Stimulated activated CD8-positive, alpha-beta memory T cell treated with anti-CD3 and anti-CD28 coated beads, Interleukin-4, amount 100 ng/mL, for 4 hours (primary cell): Measurements from ENCODE around the gene TRIO.
"Not testable (repeated sequence)": the region's sequence is repeated elsewhere in the genome, so short reads cannot be mapped to it uniquely, and the experiment has no call there.

Source experiments
- DNase-seq, 2 donors: peaks; one replicate each; pipeline ENCODE4 v3.0.0-alpha.2; 2020; ENCODE audit warnings: low read depth in 2 of 2, low spot score in 1 of 2

The TRIO gene

DNA sequence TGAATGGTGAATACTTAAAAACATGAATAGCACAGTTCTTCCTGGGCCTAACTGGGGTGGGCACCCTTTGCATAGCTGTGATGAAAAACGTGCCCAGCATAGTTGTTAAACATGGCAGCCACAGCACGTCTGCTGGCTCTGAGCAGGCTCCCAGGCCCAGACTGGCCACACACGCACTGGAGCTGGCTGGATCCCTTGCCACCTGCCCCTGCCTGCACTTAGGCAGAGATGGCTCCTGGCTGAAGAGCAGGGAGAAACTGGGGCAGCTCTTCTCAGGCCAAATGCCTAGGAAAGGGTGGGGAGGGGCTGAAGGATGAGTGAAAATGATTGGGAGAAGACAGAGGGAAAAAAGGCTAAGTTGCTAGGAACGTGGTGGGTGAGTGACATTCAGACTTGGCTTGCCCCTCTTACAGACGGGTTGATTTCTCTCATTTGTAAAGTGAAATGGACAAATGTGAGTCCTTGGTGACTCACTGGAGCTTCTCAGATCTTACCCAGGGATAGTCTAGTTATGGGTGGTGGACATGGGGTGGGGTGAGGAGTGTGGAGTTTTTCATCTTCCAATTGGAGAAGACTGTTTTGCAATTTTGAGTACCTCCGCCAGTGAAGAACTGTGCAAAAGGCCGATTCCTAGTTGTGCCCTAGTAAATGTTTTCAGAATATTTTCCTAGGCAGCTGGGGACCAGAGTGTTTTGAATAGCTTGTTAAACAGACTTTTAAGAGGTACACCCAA, 42.4 kb downstream of the TRIO start:
- DNase-seq = no peak

GRCh38 chr5:14186059-14186830, 43.1 kb downstream of the TRIO start:
- DNase-seq = no peak

GRCh38 chr5:14187157-14187556, 44.0 kb downstream of the TRIO start:
- DNase-seq = no peak

DNA sequence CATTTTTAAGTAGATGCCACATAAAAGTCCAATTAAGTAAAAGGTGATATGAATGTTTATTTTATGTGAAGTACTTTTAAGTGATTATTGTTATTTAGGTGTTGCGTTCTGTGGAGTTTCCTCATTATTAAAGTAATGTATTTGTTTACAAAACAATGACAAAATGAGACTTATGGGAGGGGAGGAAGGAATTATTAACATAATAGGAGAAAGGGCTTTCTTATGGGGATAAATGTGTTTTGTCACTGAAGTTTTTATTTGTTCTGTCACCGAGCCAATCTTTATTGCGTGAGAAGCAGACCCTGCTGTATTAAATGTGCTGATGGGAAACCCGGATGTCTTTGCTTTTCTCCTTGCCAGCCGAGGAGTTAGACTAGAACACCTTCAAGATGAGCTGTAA, 44.5 kb downstream of the TRIO start:
- DNase-seq = no peak

DNA sequence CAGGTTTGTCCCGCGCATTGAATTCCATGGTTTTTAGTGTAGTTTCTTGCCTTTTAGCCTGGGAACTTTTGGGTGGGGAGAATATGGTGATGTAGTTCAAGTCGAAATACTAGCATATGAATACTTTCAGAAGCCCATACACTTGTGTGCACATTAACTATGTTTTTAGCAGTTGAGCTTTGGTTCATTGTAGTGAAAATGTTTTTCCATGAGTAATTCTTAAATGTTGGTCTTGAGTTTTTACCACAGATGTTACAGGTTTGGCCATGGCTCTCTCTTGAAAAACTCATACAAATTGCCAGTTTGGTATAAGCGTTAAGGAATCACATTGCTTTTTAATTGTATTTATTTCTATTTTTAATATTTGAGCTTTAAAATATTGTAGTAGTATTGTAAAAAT, 45.6 kb downstream of the TRIO start:
- DNase-seq = no peak

GRCh38 chr5:14189680-14190079, 46.5 kb downstream of the TRIO start:
- no peak for DNase-seq

- DNase-seq = no peak
Measured at GRCh38 chr5:14190194-14191164, 47.3 kb downstream of the TRIO start.

GRCh38 chr5:14191325-14191724, 48.2 kb downstream of the TRIO start:
- no peak for DNase-seq

- no peak for DNase-seq
Measured at GRCh38 chr5:14193496-14193895, 50.4 kb downstream of the TRIO start.

DNA sequence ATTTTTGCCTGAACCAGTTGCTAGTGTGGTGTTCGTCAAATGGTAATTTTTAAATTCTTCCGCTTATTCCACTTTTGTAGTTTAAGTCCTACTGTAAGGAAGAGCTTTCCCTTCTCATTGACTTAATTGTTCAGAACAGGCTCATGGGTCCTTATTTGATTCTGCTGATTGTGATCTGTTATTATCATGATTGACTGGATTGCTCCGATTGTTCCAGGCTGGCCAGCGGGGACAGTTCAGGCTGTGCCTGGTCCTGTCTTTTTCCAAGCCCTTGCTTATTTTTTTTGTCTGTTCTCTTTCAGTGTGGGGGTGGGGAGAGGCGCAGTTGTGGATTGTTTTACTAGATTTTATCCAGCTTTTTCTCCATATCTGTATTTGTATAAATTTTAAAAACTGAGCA, 52.4 kb downstream of the TRIO start:
- DNase-seq = no peak

DNA sequence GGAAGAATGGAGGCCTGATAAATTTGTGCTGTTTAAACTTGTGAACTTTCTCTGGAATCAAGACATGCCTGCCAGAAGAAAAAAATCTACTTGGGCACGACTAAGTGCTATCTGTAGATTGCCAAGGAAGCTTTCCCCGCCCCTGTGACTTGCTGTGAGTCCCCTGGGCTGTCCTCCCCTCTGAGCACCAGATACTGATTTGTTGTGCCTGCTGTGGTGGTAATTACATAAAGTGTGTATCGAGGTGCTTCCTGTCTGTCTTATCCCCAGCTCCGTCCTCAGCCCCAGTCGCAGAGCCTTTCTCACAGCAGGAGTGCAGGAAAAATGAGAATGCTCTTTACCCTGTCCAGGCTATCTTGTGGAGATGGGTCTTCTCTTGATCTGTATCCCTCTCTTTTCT, 53.9 kb downstream of the TRIO start:
- DNase-seq = no peak

GRCh38 chr5:14199902-14200301, 56.8 kb downstream of the TRIO start:
- no peak for DNase-seq

DNA sequence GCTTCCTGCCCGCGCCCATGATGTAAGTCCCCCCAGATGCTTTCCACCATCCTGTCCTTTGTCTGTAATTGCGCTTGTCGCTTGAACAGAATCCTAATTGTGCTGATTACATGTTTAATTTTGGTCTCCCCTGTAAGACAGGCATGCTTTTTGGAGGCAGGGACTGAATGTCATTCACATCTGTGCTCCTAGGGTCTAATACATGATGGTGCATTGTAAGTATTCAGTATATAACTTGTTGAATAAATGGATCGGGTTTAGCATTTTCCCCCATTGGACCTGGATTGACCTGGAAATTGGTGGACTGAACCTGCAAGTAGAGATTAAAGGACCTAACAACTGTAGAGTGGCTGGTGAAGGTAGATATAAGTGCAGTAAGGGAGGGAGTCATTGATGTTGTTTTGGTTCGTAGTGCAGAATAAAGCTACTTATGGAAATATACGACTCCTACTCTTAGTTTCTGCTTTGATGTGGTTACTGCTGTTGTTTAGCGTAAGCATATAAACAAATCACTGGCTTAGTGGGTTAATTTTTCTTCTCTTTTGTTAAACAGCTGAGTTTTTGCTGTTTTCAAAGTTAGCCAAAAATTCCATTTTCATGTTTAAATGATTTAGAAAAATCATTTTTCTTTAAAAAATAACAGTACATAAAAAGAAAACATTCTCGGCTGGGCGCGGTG, 57.3 kb downstream of the TRIO start:
- DNase-seq = no peak

DNA sequence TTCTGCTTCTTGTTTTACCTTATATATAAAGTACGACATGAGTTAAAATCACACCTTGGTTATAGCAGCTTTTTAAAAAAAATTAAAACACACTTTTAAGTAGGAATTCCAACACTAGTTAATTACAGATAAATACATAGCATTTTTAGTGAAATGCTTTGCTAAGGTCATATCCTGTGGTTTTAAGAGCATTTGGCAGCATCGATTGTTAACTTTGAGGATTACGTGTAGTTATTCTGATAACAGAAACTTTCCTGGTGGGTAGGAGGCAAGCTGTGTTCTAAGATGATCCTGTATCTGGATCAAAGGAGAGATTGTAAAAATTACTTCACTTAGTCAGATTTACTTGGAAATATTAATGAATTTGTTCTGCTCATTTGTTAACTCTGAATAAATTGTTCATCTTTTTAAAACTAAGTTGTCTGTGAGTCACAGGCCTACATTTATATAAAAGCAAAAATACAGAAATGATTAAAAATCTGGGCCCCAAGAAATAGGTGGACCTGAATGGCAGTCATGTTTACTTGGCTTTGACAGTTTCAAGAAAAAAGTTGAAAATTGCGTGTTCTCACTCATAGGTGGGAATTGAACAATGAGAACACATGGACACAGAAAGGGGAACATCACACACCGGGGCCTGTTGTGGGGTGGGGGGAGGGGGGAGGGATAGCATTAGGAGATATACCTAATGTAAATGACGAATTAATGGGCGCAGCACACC, 58.3 kb downstream of the TRIO start:
- DNase-seq = no peak

DNA sequence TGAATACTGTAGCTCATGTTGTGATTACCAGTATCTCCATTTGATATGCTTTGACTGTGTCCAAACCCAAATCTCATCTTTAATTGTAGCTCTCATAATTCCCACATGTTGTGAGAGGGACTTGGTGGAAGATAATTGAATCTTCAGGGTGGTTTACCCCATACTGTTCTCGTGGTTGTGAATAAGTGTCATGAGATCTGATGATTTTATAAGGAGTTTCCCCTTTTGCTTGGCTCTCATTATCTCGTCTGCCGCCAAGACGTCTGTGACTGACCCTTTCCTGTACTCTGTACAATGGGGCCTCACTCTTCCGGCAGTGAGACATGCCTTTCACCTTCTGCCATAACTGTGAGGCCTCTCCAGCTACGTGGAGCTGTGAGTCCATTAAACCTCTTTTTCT, 59.3 kb downstream of the TRIO start:
- DNase-seq = no peak

DNA sequence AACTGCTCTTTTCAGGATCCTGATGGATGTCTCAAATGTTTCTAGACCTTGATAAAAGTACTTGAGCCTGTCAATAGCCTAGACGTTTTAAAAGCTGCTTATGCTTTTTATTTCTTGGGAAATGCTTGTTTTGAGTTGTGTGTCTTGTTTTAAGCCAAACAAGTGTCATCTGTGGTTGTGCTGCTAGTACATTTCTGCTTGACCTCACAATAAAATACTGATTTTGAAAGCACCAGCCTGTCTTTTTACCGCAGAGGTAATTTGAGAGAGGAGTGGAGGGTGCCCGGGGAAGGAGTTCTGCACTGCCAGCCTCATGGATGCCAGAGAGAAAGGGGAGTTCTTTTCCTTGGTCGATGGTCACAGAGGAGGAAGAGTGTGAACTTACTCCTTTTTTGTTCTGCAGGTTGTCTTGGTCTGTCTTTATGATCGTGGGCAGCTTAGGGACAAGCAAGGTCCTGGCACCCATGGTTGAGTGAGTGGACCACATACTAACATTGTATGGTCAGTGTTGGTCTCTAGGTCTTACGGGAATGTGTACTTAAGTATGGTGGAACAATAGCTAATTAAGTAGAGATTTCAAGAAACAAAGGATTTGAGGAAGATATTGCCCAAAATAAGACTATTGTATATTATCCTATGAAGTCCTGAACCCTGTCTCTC, 61.0 kb downstream of the TRIO start:
- no peak for DNase-seq

DNA sequence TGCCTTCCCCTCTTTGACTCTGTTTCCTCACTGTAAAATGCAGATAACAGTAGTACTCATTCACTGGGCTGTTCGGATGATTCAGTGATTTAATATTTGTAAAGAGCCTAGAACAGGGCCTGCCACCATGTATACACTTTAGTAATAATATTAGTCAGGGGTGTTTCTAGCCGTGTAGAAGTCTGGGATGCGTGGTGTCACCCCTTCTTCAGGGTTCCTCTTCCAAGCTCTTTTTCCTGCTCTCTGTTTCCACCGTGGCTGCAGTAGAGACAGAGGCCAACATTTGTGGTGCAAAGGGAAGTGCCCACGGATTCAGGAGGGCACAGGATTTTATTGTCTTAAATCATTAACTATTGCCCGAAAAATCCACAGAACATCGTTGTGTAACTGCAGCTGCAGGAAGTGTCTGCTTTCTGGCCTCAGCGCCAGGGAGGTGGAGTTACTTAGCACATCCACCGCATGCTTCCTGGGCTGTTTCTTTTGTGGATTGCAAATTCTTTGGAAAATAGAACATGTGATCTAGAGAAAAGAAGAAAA, 61.7 kb downstream of the TRIO start:
- no peak for DNase-seq

- DNase-seq = no peak
Measured at GRCh38 chr5:14206028-14206725, 63.0 kb downstream of the TRIO start.

- DNase-seq = not testable (repeated sequence)
Measured at GRCh38 chr5:14207428-14207827, 64.3 kb downstream of the TRIO start.
